IPS-15b (cell line): ENCODE results near the gene CLSTN2.

Source experiments
- H3K27me3 ChIP-seq: one replicate; pipeline ENCODE4 v1.6.1; 2013; ENCODE audit warnings: low read length; ENCODE audit not compliant: control insufficient read depth, insufficient read depth
- H3K36me3 ChIP-seq: one replicate; pipeline ENCODE4 v1.6.1; 2013; ENCODE audit warnings: low read length; ENCODE audit not compliant: control insufficient read depth, insufficient read depth
- H3K4me1 ChIP-seq: one replicate; pipeline ENCODE4 v1.6.1; 2013; ENCODE audit warnings: mild to moderate bottlenecking, low read length; ENCODE audit not compliant: control insufficient read depth, insufficient read depth
- H3K4me3 ChIP-seq: one replicate; pipeline ENCODE4 v1.5.1; 2013; ENCODE audit warnings: low read depth, low read length
- H3K9ac ChIP-seq: one replicate; pipeline ENCODE4 v1.6.1; 2013; ENCODE audit warnings: low read depth, mild to moderate bottlenecking, low read length
- H3K9me3 ChIP-seq: one replicate; pipeline ENCODE4 v1.6.1; 2013; ENCODE audit warnings: mild to moderate bottlenecking, low read length; ENCODE audit not compliant: control insufficient read depth, insufficient read depth

Gene CLSTN2

DNA sequence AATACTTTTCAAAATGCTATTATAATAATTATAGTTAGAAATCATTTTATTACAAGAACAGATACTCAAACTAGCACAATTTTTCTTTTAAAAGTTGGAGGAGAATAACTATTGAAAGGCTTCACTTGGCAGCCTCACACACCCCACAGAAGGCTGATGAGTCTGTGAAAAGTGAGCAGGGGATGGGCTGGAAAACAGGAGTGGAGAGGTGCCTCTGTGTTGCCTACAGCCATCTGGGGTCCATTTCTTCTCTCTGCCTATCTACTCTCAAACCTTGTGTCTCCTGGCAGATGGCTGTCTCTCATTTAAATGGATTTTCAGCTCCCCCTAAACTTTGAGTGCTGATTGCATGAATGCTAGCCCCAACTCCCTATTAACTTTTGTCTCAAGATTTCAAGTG lies 230.8 kb downstream of the CLSTN2 start:
- no peaks in the 10 kb centered on the region for H3K4me1 ChIP-seq
- no peak overlapping the region for H3K4me3 ChIP-seq
- H3K36me3 ChIP-seq, result no peaks in the 10 kb centered on the region
- H3K9me3 ChIP-seq, result no peaks in the 10 kb centered on the region
- H3K27me3 ChIP-seq, result no peaks in the 10 kb centered on the region
- no peak overlapping the region for H3K9ac ChIP-seq

DNA sequence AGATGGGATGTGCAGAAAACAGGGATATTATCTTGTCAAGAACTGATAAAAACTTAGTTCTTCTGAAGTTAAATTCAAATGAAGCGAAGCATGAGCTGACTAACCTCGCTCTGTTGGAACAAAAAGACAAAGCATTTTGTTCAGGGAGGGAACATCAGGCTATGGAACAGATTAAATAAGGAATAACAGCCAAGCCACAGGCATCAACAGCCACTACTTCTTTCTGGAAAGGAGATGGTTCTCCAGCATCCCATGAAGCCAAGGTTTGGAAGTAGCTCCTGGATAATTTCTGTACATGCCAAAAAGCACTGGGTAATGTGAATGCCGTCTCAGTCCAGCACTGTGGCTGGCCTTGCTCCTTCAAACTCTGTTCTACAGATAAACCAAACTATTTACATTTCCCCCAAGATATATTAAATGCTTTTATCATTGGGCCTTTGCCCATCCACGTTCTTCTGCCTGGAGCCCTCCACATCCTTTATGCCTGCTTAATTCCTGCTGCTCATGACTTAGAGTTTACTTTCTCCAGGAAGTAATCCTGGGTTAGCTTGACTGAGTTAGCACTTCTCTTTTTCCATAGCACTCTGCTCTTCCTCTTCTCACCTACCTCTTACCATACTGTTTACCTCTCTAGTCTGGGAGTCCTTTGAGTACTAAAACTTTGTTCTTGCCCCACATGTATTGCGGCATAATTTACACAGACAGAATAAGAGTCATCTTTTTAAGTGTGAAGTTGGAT lies 232.0 kb downstream of the CLSTN2 start:
- Histone ChIP-seq H3K27me3 (no peaks in the 10 kb centered on the region), H3K36me3 (no peaks in the 10 kb centered on the region), H3K4me3 (no peak overlapping the region), H3K9me3 (no peaks in the 10 kb centered on the region), H3K4me1 (no peaks in the 10 kb centered on the region), H3K9ac (no peak overlapping the region)

DNA sequence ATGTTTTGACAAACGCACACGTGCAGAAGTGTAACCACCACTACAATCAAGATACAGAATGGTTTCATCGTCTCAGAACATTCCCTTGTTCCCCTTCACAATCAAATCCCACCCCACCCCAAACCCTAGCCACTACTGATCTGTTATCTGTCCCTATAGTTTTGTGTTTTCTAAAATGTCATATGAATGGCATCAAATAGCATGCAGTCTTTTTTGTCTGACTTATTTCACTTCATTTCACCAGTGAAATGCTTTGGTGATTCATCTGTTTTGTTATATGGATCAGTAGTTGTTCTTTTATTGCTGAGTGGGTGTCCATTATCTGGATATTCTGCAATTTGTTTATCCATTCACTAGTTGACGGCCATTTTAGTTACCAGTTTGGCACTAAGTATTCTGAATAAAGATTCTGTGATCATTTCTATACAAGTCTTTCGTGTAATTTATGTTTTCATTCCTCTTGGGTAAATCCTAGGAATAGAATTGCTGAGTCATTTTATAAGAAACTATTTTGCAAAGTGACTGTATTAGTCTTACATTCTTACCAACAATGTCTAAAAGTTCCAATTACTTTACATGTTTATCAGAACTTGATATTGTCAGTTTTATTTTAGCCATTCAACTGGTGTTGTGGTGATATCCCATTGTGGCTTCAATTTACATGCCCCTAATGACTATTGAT lies 232.8 kb downstream of the CLSTN2 start:
- Histone ChIP-seq H3K4me3 (no peak overlapping the region), H3K9ac (no peak overlapping the region), H3K36me3 (no peaks in the 10 kb centered on the region), H3K9me3 (no peaks in the 10 kb centered on the region), H3K27me3 (no peaks in the 10 kb centered on the region), H3K4me1 (no peaks in the 10 kb centered on the region)

DNA sequence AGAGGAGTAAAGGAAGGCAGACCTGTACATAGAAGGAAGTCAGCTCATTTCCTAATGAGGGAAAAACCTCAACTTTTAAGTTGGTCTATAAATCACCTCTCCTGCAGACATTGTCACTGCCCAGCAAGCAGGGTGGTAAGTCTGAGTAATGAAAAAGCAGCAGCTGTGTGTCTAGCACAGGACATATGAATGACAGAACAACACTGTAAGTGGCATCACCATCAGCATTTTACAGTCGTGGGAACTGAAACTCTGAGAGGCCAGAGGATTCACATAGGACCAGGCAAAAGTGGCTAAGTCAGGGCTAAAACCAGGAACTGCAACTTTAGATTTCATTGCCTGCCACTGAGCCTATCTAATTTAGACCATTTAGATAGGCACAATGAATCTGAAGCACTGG lies 235.6 kb downstream of the CLSTN2 start:
- Histone ChIP-seq H3K9me3 (no peaks in the 10 kb centered on the region), H3K4me1 (no peaks in the 10 kb centered on the region), H3K36me3 (no peaks in the 10 kb centered on the region), H3K4me3 (no peak overlapping the region), H3K27me3 (no peaks in the 10 kb centered on the region), H3K9ac (no peak overlapping the region)

DNA sequence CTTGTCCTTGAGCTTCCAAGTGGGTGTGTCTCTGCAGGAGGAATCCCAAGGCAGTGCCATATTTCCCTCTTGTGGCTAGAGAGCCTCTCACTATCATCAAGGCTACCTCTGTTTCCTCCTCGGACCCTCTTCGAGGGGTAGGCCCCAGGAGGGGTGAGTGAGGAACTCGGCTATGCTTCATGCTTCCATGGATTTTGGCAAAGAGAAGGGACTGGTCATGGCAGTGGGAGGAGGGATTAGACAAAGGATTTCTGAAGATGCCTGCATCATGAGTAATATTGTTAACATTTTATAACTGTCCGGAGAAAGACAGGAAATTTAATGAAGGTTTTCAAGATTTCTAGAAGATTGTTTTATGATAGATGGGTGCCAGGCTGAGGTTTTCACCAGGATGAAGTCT lies 241.5 kb downstream of the CLSTN2 start:
- Histone ChIP-seq H3K27me3 (no peaks in the 10 kb centered on the region), H3K4me1 (no peaks in the 10 kb centered on the region), H3K9ac (no peak overlapping the region), H3K4me3 (no peak overlapping the region), H3K9me3 (no peaks in the 10 kb centered on the region), H3K36me3 (no peaks in the 10 kb centered on the region)

DNA sequence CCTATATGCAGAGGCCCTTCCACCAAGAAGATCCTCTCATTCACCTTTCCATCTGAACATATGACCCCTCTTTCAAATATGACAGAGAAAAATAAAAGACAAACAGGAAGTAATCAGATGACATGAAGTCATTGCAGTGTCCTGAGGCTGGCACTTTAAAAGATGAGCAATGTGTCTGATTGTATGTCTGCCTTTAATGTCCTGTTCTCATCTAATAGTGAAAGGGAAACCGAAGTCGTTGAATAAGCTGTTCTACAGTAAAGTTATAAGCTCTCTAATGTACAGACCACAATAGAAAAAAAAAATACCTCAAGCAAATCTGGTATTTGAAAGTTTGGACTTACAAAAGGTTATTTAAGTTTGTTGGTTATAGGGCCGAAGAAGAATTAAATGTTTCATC lies 243.0 kb downstream of the CLSTN2 start:
- no peaks in the 10 kb centered on the region for H3K36me3 ChIP-seq
- H3K9me3 ChIP-seq, result no peaks in the 10 kb centered on the region
- H3K4me3 ChIP-seq, result no peak overlapping the region
- H3K4me1 ChIP-seq, result no peaks in the 10 kb centered on the region
- H3K27me3 ChIP-seq, result no peaks in the 10 kb centered on the region
- no peak overlapping the region for H3K9ac ChIP-seq

DNA sequence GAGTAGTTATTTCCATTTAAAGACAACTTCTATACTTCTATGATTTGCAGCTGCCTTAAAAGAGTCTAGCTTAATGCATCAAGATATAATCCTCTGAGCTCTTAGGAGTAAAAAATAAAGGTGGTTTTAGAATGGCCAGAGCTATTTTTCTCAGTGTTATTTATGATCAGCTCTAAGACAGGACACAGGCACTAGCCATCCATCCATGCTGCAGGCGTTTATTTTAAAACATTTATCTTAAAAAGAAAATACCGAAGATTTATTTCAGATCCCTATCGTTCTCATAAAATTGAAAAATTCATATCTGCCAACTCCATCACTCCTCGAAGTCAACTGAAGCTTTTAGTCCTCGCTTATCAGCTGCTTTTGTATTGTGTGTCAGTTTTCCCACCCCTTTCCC lies 243.5 kb downstream of the CLSTN2 start:
- no peaks in the 10 kb centered on the region for H3K9me3 ChIP-seq
- H3K9ac ChIP-seq, result no peak overlapping the region
- no peaks in the 10 kb centered on the region for H3K36me3 ChIP-seq
- no peaks in the 10 kb centered on the region for H3K27me3 ChIP-seq
- no peak overlapping the region for H3K4me3 ChIP-seq
- H3K4me1 ChIP-seq, result no peaks in the 10 kb centered on the region

DNA sequence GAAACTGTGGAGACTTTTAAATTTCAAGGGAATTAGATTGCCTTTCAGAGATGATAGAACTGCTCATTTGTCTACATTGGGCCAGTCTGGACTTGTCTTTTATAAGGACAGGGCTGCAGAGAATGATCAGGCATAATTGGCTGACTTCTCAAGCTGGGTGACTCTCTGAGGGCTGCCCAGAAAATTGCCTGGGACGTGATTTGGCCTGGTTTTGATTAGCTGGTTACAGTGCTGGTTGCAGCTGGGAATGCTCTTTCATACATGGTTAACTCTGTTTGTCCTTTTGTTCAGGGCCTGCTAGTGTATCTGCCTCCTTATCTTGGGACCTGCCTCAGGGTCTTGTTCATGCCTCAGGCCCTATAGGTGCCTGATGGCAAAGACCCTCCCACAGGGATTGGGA lies 245.6 kb downstream of the CLSTN2 start:
- Histone ChIP-seq H3K27me3 (no peaks in the 10 kb centered on the region), H3K4me1 (no peaks in the 10 kb centered on the region), H3K4me3 (no peak overlapping the region), H3K9ac (no peak overlapping the region), H3K9me3 (no peaks in the 10 kb centered on the region), H3K36me3 (no peaks in the 10 kb centered on the region)

DNA sequence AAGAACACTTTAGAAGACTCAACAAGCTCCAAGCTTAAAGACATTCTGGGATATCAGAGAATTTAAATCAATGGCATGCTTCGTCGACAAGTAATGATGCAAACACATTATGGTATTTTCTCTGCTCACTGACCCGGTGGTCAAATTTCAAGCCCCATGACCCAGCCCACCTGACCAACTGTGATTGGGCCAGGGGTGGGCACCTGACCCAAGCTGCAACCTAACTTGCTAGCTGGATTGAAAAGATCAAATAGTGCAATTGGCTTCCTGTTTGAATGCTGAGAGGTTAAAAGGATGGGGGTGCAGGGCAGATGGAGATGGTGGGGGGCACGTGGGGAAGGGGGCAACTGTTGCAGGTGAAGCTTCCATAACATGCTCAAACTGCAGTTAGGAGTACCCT lies 250.4 kb downstream of the CLSTN2 start:
- H3K36me3 ChIP-seq, result no peaks in the 10 kb centered on the region

DNA sequence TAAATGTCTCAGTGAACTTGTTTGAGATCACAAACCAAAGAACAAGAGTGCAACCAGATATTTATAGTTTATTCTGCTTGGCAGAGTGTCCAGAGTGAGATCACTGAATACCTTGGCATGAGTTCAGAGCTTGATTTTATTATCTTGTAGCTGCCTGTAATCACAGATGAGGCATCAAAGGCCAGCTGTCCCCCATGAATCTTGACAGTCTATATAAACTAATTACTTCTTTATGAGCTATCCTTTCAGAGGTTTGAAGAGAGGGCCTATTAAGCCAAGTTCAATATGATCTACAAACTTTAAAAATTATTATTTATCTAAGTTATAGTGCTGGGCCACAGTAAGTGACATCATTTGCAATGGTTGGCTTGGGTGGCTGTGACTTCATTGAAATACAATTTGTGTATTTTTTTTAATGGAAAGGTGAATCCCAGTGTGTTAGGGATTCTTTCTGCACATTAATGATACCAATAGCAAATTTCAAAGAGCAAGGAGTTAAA lies 251.5 kb downstream of the CLSTN2 start:
- H3K27me3 ChIP-seq, result no peaks in the 10 kb centered on the region
- H3K4me3 ChIP-seq, result no peak overlapping the region
- H3K9ac ChIP-seq, result no peak overlapping the region
- no peaks in the 10 kb centered on the region for H3K9me3 ChIP-seq
- no peaks in the 10 kb centered on the region for H3K4me1 ChIP-seq
- no peaks in the 10 kb centered on the region for H3K36me3 ChIP-seq

More for the DNA sequence above, 250.4 kb downstream of the CLSTN2 start:
- Histone ChIP-seq H3K4me3 (no peak overlapping the region), H3K27me3 (no peaks in the 10 kb centered on the region), H3K9me3 (no peaks in the 10 kb centered on the region), H3K4me1 (no peaks in the 10 kb centered on the region), H3K9ac (no peak overlapping the region)

DNA sequence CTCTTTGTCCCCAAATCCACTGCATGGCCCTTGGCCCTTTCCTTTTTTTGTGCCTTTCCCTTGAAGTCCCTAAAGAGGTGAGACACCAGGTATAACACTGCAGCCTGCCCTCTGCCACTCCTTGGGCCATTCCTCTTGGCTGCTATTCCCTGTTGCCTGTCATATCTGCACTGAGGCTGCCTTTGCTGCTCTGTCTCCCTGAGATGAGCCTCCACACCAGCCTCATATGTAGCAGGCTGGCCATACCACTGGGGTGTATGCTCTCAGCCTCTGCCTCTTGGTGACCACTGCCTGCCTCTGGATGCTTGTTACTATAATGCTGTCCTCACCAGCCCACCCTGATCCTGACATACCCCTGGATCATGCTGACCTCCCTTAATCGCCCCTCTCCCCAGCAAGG lies 252.0 kb downstream of the CLSTN2 start:
- Histone ChIP-seq H3K9ac (no peak overlapping the region), H3K4me1 (no peaks in the 10 kb centered on the region), H3K27me3 (no peaks in the 10 kb centered on the region), H3K4me3 (no peak overlapping the region), H3K9me3 (no peaks in the 10 kb centered on the region), H3K36me3 (no peaks in the 10 kb centered on the region)

DNA sequence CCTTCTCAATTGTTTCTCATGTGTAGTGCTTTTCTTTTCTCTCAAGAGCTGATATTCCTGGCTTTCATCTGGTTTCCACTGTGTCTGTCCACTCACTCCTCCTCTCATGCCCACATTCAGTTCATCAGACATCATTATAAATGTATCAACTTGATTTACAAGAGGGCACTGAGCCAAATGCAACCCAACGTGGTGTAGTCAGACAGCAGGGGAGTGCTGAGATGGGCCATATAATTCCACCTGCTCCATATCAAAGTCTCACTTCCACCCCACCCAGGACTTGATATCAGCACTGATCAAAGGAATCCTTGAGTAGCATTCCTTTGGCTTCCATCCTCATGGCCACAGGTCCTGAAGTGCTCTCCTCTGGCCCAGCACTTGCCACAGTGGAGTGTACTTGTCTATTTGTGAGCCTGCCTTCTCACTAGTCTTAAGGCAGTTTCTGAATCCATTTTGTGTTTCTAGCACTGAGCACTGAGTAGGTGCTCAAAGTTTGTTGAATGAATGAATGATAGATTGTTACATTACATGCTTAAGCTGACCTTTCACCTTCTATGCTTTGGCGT lies 252.8 kb downstream of the CLSTN2 start:
- no peaks in the 10 kb centered on the region for H3K27me3 ChIP-seq
- H3K4me1 ChIP-seq, result no peaks in the 10 kb centered on the region
- H3K9me3 ChIP-seq, result no peaks in the 10 kb centered on the region
- H3K4me3 ChIP-seq, result no peak overlapping the region
- no peaks in the 10 kb centered on the region for H3K36me3 ChIP-seq
- H3K9ac ChIP-seq, result no peak overlapping the region
